Measurements from ENCODE around the gene DSCAML1.

DNA sequence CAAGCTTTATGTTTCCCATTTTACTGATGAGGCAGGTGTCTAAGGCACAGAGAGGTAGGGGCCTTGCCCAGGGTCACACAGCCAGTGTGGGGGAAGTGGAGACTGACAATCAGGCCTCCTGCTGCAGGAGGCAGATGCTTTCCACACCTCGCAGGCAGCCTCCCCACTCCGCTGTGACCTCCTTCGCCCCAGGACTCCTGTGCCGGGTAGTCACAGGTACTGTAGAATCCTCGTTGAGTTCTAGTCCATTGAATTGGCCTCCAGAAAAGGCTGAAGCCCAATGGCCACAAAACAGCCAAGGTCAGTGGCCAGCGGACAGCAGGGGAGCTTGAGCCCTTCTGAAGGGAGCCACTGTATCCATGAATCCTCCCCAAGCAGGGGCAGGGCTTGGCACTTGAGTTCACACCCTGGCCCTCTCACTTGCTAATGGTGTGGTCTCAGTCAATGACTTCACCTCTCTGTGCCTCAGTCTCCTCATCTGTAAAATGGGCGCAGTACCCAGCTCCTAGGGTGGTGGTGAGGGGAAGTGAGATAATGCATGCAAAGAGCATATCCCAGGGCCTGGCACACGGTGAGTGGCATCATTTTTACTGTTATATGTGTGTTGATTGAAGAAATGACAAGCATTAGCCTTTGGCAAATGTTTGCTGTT, 28.6 kb upstream of the DSCAML1 start:
- TF ChIP-seq ZNF384 (IDR thresholded peaks at IDR 0.05) (no peak), SUZ12 (IDR thresholded peaks at IDR 0.05) (no peak), SP1 (IDR thresholded peaks at IDR 0.05) (no peak), LEF1 (IDR thresholded peaks at IDR 0.05; ENCODE audit: borderline replicate concordance) (no peak), HDGF (IDR thresholded peaks at IDR 0.05; ENCODE audit: borderline replicate concordance) (no peak), TARDBP (IDR thresholded peaks at IDR 0.05) (no peak)
